NCI-H1930 (cell line): Measurements from ENCODE around the gene C20orf141.
"Not testable (repeated sequence)": the region's sequence is repeated elsewhere in the genome, so short reads cannot be mapped to it uniquely, and the experiment has no call there.

Experiments used
- DNase-seq, 2 experiments: peaks; one replicate each; lab custom pipeline; 2025; lab: John Stamatoyannopoulos, UW

The C20orf141 gene

DNA sequence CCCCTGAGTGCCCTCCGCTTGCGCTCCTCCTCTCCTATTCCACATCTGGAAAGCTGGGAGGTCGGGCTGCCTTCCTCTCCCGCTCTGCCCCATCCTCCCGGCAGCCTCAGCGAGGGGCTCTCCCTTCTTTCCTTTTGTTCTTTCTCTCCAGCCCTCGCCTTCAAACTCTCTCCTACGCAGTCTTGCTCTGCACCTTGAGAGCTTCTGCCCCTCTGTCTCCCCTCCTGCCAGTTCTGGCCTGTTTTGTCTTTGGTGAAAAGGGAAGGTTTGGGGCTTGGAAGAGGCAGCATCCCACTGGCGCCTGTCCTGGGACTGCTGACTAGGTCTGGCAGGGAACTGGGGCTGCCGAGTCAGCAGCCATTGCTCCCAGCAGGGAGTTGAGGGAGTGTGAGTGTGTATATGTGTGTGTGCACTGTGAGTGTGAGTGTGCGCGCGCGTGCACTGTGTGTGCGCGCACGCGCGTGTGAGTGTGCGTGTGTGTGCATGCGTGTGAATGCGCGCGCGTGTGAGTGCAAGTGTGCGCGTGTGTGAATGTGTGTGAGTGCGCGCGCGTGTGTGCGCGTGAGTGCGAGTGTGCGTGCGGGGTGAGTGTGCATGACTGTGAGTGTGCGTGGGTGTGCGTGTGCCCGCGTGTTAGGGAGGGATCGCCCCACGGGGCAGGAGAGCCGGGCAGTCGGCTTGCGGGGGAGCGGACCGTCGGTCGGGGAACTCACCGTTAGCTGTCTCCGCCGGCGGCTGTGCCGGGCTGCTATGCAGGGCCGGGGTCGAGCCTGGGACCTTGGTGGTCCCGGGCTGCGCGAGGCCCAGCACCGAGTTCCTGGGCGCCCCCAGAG, 14.9 kb upstream of the C20orf141 start:
- no peak for DNase-seq

DNA sequence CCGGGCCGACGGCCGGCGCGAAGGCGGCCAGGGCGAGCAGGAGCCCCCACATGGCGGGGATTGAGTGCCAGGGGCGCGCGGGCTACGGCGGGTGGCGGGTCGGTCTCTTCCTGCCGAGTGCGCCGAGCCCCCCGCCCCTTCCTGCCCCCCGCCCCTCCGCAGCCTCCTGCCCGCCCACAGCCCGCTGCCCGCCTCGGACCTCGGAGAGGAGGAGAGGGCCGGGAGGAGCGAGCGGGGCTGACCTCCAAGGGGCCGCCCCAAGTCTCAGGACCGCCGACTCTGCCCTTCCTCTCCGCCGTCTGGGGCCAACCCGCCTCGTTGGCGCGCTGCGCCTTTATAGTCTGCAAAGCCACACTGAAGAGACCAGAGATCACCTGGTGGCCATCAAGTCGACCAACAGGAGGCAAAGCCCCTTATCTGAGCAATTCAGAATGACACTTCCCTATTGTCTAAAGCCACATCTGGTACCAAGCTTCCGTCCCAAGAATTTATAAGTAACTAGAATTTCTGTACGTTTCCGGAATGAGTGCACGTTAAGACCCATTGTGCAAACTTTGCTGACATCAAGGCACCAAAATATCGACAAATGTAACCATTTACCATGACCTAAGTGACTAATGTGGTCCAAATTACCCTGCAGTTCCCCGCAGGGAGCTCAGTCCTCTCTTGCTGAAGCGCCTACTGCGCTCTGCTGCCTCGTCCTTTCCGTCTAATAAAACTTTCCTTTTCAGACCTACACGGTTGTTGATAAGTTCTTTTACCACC, 14.1 kb upstream of the C20orf141 start, which contains the start of gene CPXM1:
CPXM1 (minus strand) TSS at position 107 of the 765 bp plus-strand sequence; CDS start at position 52, 55 bp downstream.
- DNase-seq = peak in 1 of 2 experiments; percentile 27

DNA sequence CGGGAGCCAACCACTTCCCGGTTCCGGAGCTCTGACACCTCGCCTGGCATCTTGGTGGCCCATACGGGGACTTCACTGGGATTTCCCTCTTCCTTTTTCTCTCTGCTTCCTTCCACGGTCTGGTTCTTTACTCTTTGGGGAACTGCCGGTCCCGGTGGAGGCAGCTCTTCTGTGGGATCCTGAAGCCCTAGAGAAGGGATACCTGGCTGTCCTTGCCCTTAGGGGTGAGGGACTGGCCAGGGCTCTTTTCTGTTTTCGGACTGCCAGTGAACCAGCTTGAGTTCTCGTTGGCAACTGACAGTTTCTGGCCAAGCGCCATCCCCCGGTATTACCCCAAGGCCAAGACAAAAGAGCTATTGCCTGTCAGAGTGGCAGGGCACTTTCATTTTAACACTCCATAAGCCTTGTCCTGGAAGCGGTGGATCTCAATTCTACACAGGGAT, 13.5 kb upstream of the C20orf141 start:
- DNase-seq = no peak

DNA sequence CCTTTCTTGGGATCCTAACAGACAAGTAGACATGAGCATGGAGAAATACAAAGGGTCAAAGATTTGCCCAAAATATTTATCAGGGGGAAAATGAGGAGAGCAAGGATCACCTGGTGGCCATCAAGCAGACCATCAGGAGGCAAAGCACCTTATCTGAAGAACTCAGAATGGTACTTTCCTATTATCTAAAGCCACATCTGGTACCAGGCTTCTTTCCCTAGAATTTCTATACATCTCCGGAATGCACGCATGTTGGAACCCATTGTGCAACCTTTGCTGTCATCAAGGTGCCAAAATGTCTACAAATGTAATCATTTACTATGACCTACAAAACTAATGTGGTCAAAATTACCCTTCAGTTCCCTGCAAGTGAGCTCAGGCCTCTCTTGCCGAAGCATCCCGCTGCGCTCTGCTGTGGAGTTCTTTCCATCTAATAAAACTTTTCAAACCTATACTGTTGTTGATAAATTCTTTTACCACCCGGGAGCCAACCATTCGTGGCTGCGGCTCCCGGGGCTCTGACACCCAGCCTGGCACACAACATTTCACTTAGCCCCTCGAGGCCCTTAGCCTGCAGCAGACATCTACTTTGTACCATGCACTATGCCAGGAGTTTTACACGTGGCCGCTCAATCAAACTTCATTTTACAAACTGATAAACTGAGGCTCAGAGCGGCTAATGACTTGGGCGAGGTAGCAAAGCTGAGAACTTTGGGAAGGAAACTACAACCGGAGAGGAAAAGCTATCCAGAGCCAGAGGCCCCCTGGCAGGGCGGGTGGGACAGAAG, 10.6 kb upstream of the C20orf141 start:
- DNase-seq = no peak

DNA sequence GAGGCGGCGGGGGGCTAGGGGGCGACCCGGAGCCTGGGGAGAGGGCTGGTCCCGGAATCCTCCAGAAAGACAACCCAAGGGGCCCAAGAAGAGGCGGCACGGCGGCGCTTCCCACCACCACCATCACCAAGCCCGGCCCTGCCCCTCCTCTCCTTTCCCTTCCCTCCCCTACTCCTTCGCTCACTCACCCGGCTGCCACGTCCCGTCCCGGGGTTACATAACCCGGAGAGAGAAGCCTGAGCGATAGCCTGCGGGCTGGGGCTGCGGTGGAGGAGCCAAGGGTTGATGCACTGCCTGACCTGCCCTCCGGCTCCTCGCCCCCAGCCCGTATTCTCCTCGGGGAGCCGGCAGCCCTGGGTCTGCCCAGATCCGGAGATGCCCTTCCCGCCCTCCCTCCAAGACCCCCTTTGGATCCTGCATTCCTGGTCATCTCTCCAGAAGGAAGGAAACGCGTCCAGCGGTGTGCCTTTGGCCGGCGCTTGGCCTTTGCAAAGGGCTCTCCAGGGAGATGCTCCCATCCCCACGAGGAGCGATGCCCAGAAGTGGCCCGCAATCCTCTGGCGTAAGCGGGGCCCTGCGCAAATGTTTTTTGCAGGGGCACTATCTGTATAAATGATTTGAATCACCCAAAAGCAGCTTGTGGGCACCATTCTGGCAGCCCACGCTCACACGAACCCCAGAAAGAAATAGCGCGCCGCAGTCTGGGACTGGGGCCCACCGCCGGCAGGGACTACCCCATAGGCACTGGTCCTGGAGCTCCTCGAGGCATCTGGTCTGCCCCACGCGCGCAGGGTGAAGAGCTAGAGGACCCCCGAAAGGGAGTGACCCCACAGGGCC, 9.7 kb upstream of the C20orf141 start:
- no peak for DNase-seq

DNA sequence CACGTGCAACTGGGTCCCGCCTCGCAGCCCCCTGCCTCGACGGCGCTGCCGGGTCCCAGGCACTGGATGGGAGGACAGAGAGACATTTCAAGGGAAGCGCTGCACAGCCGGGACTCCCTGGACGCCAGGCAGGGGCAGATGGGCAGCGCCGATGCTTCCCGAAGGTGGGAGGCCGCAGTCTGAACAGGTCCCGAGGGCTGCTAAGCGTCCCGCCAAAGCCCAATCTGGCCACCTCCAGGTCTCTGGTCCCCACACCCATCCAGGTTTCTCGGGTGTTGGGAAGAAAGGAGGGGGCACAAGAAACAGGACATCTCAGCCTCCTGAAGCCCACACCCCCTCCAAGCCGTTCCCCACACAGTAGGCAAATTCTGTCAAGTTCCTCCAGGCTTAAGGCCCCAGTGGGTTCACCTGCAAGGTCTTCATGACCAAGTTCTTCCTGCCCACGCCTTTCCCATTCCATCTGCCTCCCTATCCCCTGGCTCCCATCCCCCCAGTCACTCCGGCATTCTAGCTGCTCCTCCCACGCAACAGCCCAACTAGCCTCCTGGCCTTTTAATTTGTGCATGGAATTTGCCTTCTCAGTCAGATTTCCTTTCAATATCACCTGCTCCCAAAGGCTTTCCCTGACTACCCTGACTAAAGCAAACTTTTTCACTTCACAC, 9.0 kb upstream of the C20orf141 start:
- DNase-seq = no peak

DNA sequence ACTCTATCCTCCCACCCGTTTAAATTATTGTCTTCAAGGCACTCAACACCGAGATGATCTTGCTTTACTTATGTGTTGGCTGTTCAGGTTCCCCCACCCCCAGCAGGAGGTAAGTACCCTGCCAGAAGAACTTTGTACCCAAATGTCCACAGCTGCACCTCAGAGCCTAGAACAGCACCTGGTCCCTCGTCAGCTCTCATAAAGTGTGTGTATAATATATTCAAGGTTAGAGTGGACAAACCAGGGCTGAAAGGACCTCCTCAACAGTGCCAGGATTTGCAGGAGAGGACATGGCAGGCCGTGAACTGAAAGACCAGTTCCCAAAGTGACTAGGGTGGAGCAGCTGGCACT, 8.5 kb upstream of the C20orf141 start:
- no peak for DNase-seq

DNA sequence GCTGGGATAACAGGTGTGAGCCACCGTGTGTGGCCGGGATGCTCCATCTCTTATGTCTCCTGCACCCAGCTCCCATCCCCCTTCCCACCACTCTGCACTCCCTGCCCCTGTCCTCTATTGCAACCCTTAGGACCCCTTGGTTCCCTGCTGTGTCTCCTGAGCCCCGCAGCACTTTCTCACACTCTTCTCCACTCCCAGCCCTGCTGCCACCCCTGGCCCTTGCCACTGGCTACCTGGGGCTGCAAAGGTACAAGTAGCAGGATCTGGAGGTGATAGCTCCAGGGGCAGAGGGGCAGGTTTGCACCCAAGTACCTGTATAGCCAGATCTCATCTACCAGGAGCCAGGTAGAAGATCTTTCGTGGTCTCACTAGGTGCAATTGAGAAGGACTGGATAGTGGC, 7.8 kb upstream of the C20orf141 start:
- DNase-seq = no peak

DNA sequence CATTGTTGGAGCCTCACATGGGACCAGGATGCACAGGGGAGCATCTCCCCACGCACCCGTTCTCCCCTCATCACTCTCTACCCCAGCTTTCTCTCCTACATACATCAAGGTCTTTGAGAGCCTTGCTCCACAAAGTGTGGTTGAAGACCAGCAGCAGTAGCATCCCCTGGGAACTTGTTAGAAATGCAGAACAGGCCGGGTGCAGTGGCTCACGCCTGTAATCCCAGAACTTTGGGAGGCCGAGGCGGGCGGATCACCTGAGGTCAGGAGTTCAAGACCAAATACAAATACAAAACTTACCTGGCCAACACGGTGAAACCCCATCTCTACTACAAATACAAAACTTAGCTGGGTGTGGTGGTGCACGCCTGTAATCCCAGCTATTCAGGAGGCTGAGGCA, 6.9 kb upstream of the C20orf141 start:
- not testable (repeated sequence) for DNase-seq

DNA sequence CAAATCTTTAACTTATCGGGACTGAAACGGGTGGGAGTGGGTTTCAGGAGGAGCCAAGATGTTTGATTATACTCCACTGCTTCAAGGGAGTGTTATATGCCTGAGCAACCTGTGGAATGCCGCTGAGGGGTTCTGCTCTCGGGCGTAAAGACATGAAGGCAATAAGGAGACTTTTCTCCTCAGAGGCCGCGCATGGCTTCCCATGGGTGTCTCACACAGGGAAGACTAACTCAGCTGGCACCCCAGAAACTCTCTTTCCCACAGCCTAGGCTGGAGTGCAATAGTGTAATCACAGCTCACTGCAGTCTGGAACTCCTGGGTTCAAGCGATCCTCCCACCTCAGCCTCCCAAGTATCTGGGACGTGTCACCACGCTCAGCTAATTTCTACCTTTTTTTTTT, 5.1 kb upstream of the C20orf141 start:
- no peak for DNase-seq

DNA sequence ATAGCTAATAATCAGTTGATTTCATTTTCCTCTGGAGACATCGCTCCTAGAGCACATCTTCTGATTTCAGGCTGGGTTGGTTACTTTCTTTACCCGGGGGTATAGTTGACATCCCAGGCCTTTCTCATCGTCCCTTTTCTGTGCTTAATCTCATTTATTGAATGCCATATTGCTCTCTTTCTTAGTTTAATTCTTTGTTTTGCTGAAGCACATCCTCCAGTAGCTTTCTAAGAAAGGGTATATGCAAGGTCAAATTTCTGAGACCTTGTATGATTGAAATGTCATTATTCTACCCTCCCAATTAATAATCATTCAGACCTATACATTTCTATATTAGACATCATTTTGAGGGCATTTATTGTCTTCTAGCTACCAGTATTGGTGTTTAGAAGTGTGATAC, 2.6 kb upstream of the C20orf141 start:
- DNase-seq = no peak

DNA sequence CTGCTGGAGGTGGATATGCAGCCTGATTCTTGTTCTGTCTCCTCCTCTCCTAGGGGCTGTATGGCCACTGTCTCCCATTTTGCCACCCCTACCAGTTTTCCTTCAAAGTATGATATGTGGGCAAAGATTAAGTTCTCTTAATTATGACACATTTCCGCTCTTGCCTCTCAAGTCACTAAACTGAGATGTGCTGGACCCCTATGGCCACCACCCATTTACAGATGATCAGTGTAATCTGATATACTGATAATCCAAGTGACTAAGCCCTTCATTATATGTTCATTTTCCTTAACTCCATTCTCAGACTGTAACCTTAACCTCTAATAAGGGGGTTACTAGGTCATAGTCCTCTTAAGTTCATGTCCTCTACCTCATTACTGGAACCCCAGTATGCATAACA, 711 bp upstream of the C20orf141 start:
- DNase-seq = no peak

DNA sequence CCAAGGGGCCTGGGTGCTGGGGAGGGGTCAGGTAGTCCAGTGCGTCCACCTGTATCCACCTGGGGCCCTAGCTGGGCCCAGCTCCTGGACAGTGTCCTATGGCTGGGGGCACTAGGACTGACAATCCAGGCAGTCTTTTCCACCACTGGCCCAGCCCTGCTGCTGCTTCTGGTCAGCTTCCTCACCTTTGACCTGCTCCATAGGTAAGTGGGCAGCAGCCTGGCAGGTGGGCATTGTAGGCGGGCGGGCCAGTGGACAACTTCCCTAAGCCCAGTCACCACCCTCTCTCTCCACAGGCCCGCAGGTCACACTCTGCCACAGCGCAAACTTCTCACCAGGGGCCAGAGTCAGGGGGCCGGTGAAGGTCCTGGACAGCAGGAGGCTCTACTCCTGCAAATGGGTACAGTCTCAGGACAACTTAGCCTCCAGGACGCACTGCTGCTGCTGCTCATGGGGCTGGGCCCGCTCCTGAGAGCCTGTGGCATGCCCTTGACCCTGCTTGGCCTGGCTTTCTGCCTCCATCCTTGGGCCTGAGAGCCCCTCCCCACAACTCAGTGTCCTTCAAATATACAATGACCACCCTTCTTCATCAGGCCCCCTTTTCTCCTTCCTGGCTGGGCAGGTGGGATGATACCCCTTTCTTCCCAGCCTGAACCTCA, 584 bp downstream of the C20orf141 start:
- no peak for DNase-seq

DNA sequence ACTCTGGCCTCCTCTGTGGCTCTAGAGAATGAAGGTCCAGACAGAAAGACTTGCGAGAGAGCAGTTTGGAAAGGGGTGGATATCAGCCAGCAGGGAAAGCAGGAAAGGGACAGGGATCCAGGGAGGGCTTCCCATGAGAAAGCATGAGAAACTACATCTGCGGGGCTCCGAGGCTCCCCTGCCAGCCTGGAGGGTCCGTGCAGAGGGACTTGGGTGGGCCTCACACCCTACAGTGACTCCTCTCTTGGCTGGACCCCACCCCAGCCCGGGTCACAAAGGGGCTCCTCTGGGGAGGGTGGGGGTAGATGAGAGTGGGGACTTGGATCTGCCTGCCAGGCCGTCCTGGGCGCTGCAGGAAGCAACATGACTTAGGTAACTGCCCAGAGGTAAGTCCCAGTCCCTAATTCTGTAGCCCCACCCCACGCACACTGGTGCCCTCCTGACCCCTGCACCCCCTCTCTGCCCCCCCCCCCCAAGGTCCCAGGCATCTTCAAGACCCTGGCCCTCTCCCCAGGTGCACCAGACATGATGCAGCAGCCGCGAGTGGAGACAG, 1.3 kb downstream of the C20orf141 start, which contains the start of gene TMEM239:
TMEM239 (plus strand) TSS at position 335 of the 553 bp plus-strand sequence; CDS start at position 526, 191 bp downstream.
- no peak for DNase-seq

DNA sequence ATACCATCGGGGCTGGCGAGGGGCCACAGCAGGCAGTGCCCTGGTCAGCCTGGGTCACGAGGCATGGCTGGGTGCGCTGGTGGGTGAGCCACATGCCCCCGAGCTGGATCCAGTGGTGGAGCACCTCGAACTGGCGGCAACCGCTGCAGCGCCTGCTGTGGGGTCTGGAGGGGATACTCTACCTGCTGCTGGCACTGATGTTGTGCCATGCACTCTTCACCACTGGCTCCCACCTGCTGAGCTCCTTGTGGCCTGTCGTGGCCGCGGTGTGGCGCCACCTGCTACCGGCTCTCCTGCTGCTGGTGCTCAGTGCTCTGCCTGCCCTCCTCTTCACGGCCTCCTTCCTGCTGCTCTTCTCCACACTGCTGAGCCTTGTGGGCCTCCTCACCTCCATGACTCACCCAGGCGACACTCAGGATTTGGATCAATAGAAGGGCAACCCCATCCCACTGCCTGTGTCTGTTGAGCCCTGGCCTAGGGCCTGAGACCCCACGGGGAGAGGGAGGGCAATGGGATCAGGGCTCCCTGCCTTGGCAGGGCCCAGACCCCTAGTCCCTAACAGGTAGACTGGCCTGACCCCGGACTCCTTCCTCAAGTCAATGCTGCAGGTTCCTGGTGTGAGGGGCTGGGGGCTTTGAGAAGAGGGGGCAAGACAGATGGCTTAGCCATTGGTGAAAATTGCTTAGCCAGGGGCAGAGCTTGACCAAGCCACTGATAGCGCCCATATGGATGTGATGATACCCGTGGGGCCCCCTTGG, 2.0 kb downstream of the C20orf141 start:
- DNase-seq = no peak

DNA sequence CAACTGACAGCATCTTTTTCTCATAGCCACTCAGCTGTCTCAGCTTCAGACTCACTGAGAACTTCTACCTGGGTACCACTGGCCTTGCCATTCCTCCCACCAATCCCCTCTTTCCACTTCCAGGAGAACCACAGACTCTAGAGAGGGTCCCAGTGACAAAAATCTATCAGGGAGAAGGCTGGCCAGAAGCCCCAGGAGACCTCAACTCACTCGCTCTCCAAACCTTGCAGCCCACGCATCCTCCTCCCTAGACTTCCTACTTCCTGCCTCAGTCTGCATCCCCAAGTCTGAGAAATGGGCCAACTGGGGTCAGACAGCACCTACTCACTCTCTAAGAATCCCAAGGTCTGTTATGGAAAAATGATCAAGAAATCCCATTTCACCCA, 2.5 kb downstream of the C20orf141 start:
- no peak for DNase-seq

DNA sequence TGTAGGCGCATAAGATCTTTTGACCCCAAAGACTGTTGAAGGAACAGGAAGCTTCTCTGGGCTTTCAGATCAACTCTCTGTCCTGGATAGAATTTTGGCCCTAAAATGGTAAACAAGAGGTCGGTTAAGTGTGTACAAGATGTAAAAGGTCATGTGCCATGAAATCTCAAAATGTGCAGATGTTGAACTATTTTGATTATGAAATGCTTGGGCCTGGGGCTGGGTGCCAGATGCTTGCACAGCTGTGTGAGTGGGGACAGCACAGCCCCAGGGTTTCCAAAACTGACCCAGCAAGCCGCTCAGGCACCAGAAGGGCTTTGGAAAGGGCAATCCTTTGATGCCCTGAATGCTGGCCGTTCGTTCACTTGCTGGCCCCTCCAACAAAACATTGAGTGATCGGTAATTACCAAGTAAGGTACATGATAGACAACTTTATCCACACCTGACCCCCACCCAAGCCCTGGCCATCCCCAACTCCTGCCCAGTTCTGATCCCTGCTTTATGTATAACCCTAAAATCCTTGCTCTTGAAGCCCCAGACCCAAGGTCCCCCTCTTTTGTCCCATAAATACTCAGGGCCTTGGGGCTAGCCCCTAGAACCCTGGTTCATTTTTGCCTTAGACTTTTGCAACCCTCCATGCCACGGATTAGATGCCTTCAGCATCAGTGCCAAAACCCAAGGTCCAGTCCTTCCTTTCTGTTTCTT, 3.3 kb downstream of the C20orf141 start:
- DNase-seq = no peak

DNA sequence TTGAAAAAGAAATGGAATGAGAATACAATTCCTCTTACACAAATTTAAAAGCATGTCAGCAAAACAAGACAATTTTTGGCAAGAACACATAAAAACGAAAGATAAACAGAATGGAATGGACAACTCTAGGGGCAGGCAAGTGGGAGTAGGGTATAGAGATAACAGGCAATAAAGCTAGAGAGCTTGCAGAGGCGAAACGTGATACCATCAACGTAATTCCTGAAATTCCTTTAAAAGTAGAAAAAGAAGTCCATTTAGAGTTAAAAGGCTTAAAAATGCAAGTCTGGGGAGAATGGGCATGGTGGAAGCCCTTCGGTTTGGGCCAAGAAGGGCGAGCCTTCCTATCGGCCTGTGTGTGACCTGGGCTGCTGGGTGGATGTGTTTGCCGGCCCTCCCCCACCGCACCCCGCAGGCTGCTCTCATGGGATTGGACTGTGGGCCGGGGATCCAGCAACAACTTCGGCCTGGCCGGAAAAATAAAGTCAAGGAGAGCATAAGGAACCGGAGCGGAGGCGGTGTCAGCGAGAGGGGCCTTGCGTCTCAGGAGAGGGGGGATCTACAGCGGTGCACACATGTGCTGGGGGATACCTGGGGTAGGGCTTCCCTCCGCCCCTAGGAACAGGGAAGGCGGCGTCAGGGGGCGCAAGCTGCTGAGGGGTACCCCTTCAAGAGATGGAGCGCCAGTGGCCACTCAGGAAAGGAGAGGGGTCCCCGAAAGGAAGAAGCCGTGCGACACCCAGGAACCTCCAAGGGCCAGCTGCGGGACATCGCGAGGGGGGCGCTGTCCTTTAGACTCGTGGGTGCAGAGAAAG, 5.5 kb downstream of the C20orf141 start:
- DNase-seq = no peak
